Measurements from ENCODE around the gene GABRE.

The GABRE gene, protein sequence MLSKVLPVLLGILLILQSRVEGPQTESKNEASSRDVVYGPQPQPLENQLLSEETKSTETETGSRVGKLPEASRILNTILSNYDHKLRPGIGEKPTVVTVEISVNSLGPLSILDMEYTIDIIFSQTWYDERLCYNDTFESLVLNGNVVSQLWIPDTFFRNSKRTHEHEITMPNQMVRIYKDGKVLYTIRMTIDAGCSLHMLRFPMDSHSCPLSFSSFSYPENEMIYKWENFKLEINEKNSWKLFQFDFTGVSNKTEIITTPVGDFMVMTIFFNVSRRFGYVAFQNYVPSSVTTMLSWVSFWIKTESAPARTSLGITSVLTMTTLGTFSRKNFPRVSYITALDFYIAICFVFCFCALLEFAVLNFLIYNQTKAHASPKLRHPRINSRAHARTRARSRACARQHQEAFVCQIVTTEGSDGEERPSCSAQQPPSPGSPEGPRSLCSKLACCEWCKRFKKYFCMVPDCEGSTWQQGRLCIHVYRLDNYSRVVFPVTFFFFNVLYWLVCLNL

DNA sequence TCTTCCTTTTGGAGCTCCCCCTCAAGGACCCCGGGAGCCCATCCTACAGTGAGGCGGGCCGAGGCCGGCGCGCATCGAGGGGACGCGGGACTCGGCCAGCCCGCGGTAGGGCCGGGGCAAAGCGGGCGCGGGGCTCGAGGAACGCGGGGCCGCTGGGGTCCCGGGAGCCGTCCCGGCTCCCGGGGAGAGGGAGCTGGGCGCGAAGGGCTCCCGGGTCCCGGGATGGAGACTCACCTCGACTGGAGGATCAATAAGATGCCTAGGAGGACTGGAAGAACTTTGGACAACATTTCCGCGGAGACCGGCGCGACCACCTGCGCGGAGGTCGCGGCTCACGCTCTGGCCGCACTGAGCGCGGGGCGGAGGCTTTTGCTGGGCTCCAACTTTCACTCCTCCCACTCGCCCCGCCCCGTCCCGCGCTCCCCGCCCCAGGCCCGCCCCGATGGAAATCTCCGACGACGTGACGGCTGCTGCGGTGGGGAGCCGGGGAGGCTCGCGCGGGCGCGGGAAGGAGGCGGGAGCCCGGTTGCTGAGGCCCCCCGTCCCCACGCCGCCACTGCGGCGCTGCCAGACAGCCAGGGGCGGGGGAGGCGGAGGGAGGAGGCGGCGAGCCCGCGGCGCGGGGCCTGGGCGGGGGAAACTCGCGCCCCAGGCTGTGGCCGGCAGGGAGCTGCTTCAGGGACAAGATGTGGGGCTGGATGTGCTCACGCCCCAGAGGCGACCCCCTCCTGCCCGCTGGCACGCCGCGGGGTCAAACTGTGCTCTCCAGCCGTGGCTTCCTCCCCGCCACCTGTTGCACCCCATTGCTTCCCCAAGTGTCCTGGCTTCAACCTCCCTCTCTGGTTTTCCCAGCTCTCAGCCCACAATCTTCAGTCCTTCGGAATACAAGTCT, at the start of gene GABRE:
Gene GABRE (minus strand): TSS at position 341 of the 892 bp plus-strand sequence. CDS start 51 bp downstream, at position 290.
- no peak for DNase-seq (ENCODE audit: low read depth)

- no peak for DNase-seq (ENCODE audit: low read depth)
These were observed 46.4 kb upstream of the GABRE start for GRCh38 chrX:152020888-152021287.

GRCh38 chrX:151999813-152000212, 25.3 kb upstream of the GABRE start:
- no peak for DNase-seq (ENCODE audit: low read depth)

DNA sequence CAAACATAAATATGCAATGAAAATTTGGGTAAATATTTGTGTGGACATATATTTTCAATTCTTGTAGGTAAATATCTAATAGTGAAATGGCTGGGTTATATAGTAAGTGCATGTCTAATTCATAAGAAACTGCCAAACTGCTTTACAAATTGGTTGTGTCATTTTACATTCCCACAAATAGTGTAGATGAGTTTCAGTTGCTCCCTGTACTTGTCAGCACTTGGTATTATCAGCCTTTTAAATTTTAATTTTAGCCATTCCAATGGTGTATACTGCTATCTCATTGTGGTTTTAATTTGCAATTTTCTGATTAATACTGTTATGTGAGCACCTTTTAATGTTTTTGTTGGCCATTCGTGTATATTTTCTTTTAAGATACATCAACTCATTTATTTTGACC, 23.1 kb upstream of the GABRE start:
- DNase-seq (ENCODE audit: low read depth): no peak

- no peak for DNase-seq (ENCODE audit: low read depth)
These were observed 21.9 kb upstream of the GABRE start for GRCh38 chrX:151996347-151996746.

DNA sequence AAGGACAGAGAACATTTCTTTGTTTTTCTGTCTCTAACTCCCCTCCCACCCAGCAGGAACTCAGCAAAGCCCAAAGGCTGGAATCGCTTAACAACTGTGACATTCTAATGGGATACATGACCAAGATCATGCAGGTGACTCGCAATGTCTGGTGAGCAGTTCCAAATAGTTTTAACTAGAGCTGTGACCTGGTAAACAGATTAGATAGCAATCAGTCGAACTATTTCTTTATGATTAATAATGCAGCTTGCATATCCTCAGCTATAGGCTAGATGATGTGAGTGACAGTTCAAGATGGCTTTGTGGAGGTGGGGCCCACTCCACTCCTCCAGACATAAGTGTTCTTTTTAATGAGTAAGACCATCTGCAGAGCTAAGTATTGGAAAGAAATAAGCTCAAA, 20.0 kb upstream of the GABRE start:
- DNase-seq (ENCODE audit: low read depth): no peak

GRCh38 chrX:151988706-151989299, 14.3 kb upstream of the GABRE start:
- DNase-seq (ENCODE audit: low read depth): no peak

GRCh38 chrX:151987108-151987507, 12.6 kb upstream of the GABRE start:
- no peak for DNase-seq (ENCODE audit: low read depth)

GRCh38 chrX:151985955-151986354, 11.5 kb upstream of the GABRE start:
- no peak for DNase-seq (ENCODE audit: low read depth)

DNA sequence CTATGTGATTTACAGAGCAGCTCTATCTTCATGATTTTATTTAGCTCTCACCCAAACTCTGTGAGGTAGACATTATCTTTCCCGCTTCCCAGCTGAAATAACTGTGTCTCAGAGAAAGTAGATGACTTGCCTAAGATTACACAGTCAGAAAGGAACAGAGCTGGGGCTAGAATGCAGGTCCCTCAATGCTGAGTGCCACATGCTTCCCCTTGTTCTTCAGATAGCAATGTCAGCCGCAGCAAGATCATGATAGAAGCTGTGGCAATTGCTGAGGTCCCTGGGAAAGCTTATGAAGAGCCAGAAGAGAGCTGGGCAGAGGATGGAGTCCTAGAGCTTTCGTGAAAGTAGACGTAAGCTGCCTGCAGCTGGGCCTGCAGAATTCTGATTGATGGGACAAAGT, 11.1 kb upstream of the GABRE start:
- DNase-seq (ENCODE audit: low read depth): no peak

DNA sequence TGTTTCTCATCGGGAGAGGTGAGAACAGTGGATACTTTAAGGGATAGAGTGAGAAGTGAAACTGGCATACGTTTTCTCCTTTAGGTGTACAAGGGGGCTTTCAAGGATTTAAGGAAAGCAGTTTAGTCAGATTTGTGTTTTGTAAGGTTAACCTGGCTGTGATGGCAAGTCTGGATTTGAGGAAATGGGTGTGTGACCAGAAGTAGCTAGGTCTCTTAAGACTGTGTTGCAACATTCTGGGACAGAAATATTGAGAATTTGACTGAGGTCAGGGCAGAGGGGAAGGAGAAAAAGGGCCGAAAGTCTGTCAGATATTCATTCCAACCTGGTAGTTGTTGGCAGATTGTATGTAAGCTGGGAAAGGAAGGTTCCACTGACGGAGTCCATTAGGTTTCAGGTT, 10.4 kb upstream of the GABRE start:
- no peak for DNase-seq (ENCODE audit: low read depth)

- no peak for DNase-seq (ENCODE audit: low read depth)
These were observed 9.9 kb upstream of the GABRE start for GRCh38 chrX:151984328-151984727.

DNA sequence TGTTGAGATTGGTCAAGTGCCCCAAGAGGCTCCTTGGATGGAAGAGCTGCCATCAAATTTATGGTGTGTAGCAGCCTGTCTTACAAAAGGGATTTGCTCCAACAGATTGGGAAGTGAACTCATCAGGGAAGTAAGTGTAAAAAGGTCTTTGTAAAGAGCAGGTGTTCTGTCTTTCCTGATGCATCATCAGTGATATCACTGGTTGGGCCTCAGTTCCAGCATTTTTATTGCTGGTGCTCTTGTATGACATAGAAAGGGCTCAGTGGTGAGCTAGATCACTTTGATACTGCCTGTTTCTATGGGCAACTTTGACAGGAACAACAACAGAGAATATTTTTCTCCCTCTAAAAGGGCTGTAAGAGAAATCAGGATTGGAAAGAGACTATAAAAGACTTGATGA, 8.7 kb upstream of the GABRE start:
- DNase-seq (ENCODE audit: low read depth): no peak

- no peak for DNase-seq (ENCODE audit: low read depth)
These were observed 7.7 kb upstream of the GABRE start for GRCh38 chrX:151982222-151982621.

DNA sequence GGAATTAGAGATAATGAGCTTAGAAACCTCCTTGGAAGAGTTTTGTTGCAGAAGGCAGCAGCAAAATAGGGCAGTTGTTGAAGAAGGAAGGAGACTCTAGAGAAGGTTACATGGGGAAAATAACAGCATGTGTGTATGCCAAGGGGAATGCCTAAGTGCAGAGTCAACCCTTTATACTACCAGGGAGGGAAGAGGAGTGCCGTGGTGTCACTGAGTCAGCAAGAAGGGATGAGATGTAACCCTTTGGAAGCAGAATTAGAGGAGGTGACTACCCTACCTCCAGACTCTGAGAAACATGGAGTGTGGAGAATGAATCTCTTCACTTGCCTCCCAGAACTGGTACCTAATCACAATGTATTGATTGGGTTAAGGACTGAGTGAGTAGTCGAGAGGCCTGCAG, 6.7 kb upstream of the GABRE start:
- DNase-seq (ENCODE audit: low read depth): no peak

DNA sequence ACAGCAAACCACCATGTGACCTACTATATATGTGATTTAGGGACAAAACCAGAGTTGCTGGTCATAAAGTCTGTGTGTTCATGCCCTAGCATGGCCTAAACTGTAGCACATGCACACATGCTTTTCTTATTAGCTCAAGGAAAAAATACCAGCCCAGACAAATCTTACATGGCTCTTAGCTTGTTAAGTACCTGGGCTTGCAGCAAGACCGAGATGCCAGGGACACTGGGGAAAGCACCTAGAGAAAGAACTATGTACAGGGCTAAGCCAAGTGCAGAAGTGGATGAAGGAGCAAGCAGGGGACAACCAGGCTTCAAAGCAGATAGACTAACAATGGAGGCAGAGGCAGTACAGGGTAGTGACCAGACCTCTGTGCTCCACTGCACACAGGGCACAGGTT, 3.4 kb upstream of the GABRE start:
- DNase-seq (ENCODE audit: low read depth): no peak

DNA sequence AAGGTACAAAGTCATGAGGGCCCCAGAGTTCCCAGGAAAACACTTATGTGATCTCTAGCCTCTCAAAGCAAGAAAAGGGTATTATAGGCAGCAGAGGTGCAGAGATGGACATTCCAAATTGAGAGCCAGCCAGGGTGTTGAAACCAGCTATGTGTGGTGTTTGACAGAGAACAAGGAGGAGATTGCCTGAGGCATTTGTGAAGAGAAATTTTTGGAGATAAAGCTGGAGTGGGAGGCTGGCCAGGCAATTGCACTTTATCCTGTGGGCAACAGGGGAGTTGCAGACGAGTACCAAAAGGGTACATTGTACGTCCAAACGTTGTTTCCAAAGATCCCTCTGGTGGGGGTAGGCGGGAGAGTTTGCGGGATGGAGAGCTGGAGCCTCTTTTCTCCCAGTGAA, 2.5 kb upstream of the GABRE start:
- DNase-seq (ENCODE audit: low read depth): no peak

- no peak for DNase-seq (ENCODE audit: low read depth)
These were observed 1.3 kb upstream of the GABRE start for GRCh38 chrX:151975736-151976275.

DNA sequence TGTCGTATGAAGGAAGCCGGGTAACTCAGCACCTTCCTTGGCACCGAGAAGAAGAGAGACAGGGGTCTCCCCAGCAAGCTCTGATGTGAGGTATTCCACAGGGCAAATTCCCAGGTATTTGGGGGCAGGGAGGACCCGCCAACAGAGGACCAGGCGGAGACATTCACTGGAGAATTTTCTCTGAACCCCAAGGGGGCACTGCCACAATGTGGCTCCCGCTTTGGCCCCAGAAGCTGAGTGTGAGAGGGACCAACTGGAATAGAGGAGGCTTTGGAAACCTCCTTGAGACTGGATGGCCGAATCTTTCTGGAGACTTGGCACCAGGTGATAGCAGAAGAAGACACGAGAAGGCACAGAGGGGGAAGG, 735 bp upstream of the GABRE start:
- DNase-seq (ENCODE audit: low read depth): no peak

GRCh38 chrX:151973851-151974335, 583 bp downstream of the GABRE start:
- DNase-seq (ENCODE audit: low read depth): no peak

GRCh38 chrX:151973060-151973661, 1.3 kb downstream of the GABRE start:
- DNase-seq (ENCODE audit: low read depth): no peak

DNA sequence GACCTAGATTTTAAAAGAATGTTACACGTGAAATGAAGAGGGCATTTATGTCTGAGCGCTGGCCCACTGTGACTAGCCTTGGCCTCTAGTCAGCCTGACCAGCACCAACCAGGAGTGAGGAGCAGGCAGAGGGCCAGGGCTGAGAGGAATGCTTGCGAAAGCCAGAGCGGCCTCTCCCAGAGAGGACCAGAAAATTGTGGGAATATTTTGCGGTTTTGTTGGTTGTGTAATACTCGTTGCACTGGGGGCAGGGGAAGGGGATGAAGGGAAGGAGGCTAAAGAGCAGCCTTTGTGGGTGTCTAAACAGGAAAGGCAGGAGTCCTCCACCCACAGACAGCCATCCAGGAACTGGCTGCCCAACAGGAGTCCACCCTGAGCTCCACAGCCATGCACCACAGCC, 3.8 kb downstream of the GABRE start:
- no peak for DNase-seq (ENCODE audit: low read depth)
